GM18511 (cell line): Measurements from ENCODE around the gene TNFRSF6B.

Experiments used
- ATAC-seq: cut with Tn5 transposase; IDR thresholded peaks from one replicate; pipeline ENCODE4 v1.9.1; 2021; ENCODE audit warnings: mild to moderate bottlenecking, moderate library complexity; ENCODE audit not compliant: unreplicated experiment

TNFRSF6B gene

GRCh38 chr20:63682384-63683139 lies 13.9 kb upstream of the TNFRSF6B start:
- no peak for ATAC-seq

GRCh38 chr20:63685269-63686026 lies 11.0 kb upstream of the TNFRSF6B start:
- no peak for ATAC-seq

DNA sequence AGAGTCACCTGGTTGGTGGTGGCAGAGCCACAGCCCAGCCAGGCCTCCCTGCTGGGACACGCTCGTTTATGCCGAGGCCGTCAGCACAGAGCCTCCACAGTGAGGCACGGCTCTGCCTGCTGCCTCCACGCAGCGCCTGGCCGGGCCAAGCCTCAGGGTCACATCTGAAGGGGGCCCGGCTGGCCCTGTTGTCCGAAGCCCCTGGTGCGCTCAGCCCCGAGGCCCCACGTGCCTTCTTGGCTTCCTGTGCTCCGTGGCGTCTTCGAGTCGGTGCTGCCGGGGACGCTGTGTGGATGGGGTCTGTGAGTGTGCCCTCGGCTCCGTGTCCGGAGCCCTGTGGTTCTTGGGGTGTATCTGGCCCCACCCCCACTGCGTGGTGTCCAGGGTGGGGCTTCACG lies 10.4 kb upstream of the TNFRSF6B start:
- no peak for ATAC-seq

- ATAC-seq, result no peak
Observed at GRCh38 chr20:63686492-63687321, 9.7 kb upstream of the TNFRSF6B start.

- no peak for ATAC-seq
Observed at GRCh38 chr20:63687419-63688178, 8.9 kb upstream of the TNFRSF6B start.

DNA sequence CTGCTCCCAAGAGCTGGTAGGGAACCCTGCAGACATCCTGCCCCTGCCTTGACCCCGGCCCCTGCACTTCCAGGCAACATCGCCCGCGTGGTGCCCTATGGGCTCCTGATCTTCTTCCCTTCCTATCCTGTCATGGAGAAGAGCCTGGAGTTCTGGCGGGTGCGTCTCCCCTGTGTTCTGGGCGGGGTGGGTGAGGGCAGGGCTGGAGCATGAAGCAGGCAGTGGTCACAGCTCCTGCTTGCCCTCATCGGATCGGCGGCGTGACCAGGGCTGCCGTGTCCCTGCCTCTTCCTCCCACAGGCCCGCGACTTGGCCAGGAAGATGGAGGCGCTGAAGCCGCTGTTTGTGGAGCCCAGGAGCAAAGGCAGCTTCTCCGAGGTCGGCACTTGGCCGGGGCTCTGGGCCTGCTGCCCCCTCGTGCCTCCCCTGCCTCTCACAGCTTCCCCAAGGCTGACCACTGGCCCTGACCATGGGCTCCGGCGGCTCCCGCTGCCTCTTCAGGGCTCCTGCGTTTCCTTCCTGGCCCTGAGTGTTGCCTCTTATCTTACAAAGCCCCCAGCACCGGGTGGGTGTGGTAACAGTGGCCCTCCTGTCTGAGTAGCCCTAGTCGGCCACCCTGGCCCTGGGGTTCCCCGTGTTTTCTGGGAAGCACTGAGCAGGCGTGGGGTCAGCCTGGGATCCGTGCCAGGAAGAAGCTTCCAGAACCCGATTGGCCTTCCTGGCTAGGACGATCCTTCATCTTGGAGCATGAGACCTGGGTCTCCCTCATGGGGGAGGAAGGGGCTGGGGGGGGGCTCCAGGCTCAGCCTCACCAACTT lies 8.0 kb upstream of the TNFRSF6B start:
- no peak for ATAC-seq

GRCh38 chr20:63689046-63690002 lies 7.1 kb upstream of the TNFRSF6B start:
- no peak for ATAC-seq

- no peak for ATAC-seq
Observed at GRCh38 chr20:63690003-63690897, 6.2 kb upstream of the TNFRSF6B start.

DNA sequence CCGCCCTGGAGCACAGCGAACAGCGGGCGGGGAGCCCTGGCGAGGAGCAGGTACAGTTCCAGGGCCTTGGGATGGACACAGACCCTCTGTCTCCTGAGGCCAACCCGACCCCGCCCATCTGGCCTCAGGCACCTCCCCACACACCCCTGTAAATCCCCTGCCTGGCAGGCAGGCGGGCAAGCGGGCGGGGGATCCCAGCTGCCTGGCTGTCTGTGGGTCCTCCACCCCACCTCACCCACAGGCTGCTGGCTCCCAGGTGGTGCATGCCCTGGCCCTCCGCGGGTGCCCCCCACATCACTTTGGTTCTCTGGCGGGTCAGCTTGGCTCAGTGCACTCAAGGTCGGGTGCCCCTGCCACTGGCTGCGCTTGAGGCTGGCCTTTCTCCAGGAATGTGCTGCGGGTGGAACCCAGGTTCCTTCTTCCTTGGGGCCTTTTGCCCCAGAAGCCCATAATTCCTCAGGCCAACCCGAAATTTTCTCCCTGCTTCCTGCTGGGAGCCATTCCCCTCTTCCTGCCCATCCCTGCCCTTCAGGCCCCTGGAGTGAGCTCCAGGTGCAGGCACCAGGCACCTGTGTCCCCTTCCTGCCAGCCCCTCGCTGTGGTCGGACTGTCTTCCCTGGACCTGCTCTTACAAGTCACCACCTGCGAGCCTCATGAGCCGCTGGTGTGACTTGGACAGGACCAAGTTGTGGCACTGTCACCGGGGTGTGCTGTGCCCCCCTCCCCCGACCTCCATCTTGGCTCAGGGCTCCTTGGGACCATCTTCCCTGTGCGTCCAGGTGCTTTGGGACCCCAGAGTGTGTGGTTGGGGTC lies 5.3 kb upstream of the TNFRSF6B start:
- ATAC-seq, result no peak

GRCh38 chr20:63691711-63692435 lies 4.6 kb upstream of the TNFRSF6B start:
- ATAC-seq, result no peak

DNA sequence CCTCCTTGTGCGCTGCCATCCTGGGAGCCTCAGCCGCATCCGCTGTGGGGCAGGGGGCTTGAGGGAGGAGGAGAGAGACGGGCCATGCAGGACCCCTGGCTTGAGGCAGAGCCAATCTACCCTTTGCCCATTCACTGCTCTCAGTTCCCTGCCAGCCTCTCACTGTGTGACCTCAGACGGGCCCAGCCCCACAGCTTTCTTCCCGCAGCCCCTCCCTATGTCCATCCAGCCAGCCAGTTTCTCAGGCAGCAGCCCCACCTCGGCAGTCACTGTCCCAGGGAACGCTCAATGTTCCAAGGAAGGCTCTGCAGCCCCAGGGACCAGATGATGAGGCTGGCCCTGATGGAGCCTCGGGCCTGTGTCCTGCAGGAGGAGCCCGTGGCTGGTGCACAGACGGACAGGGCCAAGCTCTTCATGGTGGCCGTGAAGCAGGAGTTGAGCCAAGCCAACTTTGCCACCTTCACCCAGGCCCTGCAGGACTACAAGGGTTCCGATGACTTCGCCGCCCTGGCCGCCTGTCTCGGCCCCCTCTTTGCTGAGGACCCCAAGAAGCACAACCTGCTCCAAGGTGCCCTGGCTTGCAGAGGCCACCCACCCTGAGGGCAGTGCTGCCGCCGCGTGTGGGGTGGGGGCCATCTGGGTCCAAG lies 3.9 kb upstream of the TNFRSF6B start:
- ATAC-seq, result no peak

DNA sequence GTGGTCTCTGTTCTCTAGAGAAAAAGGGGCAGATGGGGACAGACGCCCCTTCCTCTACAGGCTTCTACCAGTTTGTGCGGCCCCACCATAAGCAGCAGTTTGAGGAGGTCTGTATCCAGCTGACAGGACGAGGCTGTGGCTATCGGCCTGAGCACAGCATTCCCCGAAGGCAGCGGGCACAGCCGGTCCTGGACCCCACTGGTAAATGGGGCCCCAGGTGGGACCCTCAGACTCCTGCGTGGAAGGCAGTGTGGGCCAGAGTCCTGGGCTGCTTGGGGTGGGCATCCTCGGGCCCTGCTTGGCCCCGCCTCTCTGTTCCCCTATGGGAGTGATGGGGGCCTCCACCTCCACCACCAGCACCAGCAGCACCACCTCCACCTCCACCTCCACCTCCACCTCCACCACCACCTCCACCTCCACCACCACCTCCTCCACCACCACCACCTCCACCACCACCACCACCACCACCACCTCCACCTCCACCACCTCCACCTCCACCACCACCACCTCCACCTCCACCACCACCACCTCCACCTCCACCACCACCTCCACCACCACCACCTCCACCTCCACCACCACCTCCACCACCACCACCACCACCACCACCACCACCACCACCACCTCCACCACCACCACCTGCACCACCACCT lies 3.2 kb upstream of the TNFRSF6B start:
- ATAC-seq, result no peak

GRCh38 chr20:63693733-63694583 lies 2.5 kb upstream of the TNFRSF6B start:
- no peak for ATAC-seq
